Measurements from ENCODE around the gene SAE1.

Gene SAE1

DNA sequence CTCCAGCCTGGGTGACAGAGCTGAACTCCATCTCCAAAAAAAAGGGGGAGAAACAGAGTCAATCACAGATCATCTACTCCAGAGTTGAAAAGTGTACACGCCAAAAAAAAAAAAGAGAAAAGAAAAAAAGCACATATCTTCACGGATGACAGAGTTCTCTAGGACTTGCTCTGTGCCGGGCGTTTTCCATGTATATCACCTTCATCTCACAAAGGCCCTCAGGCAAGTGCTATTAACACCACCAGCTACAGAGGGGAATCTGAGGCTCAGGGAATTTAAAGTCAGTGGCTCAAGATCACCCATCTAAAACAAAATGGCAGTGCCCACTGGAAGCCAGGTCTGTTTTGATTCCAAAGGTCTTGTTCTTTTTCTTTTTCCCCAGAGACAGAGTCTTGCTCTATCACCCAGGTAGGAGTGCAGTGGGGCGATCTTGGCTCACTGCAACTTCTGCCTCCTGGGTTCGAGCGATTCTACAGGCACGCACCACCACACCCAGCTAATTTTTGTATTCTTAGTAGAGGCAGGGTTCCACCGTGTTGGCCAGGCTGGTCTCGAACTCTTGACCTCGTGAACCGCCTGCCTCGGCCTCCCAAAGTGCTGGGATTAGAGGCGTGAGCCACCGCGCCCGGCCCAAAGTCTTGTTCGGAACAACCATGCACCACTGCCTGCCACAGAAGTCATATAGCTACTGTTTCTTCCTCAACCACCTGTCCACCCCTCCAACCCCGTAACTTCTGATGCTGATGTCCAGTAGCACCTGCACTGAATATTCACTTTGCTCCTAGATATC, 42.2 kb downstream of the SAE1 start:
- DNase-seq, result no peak

DNA sequence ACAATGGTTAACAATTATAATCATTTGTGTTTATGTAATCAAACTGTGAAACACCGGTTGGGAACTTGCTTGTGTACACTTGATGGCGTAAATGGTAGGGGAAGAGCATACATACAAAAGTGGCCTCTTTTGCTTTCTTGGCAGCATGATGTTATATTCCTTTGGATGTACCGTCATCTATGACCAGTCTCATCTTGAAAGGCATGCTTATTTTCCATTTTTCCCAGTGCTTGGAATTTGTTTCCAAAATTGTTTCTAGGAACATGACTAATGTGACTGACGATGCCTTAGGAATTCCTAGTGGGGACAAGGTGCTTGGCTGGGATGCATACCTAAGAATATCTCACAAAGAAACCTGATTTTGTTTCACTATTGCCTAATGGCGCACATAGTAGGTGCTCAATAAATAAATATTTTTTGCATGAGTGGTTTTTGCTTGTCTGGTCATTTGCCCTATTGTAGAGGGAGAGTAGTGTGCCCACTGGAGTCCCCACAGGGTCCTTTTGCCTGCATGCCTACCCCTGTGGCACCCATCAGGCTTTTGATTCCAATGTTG, 45.5 kb downstream of the SAE1 start:
- DNase-seq, result no peak

DNA sequence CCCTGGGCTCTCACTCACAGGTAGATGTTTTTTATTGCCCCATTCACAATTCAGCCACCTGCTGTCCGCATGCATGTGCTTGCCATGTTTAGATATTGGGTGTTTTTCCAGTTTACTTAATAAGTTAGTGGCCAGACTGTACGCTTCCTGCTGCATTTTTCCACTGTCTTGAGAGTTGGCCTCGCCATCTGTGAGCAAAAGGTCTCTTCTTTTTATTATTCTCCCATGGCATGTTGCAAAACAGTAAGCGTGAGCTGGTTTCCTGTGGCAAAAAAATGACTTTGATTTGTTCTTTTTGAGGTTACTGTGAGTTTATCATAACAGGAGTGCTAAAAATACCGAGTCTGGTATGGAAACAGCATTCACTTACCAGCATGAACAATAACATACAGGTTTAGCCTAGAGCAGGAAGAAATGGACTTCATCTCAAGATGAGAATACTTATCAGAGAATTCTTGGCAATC, 46.0 kb downstream of the SAE1 start:
- DNase-seq, result no peak

DNA sequence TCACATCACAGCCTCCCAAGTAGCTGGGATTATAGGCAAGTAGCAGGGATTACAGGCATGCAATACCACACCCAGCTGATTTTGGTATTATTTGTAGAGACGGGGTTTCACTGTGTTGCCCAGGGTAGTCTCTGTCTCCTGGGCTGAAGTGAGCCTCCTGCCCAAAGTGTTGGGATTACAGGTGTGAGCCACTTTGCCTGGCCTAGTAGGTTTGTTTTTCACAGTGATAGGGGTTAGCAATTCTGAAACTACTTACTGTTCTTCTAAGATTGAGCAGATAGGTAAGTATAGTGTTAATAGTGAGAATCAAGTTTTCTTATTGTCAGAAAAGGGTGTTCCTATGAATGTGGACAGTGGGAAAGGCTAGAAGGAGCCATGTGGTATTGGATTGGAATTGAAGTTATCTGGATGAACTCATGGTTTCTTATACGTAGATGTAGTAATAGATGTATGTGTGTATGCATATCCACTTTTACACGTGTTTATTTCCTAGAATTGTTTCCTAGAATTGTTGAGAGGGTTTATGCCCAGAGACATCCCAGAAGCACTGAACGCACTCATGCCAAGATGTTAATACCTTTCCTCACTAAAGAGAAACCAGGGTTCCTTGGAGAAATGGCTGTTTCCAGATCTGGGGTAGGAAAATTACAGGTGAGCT, 49.1 kb downstream of the SAE1 start:
- no peak for DNase-seq

DNA sequence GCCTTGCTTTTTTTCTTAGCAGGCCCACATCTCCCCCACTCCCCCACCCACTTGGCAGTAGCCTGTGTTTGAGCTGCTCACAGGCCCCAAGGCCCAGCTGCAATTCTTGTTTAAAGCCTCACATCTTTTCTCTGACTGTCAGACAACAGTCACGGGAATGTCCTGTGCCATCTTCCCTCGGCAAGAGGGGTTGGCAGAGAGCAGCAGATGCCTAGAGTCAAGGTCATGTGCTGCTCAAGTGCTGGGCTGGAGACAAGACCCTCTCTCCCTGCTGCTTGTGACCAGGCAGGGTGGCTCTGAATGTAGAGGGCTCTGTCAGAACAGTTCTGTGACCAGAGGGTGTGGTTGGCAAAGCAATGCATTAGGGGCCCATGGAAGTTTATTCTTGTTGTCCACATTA, 53.0 kb downstream of the SAE1 start:
- DNase-seq, result no peak

DNA sequence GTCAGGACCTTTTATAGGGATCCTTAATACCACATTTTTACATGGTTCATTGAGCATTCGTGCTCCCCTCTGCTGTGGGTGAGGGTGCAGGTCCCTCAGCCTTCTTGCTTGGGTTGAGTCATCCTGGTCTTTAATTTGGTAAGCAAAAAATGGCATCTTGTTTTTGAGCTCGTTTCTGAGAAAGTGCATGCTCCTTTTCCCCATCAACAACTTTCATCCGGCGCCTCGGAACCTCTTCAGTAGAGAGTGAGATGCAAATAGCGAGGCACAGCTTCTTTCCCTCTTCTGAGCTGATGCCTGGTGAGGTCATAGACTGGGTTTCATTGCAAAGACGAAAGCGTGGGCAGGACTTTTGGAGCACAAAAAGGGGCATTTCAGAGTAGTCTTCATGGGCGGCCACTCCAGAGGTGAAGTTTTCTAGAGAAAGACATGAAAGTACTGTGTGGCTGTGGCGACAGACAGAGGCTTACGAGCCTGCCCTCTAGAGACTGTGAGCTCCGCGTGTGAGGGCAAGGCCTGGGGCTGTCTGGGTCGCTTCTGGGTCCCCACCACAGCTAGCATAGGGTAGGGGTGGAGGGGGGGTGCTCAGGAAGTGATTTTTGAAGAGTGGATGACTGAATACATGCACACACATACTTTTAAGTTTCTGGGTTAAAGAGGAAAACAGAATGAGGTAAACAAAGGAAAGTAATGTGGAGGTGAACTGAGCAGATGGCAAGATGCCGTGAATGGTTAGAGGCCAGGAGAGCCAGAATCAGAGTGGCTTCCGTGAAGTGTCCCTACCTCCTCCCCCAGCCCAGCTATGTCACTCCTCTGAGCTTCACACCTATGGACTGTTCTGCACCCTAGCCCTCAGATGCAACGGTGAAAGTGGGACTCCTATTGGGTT, 56.1 kb downstream of the SAE1 start:
- no peak for DNase-seq

DNA sequence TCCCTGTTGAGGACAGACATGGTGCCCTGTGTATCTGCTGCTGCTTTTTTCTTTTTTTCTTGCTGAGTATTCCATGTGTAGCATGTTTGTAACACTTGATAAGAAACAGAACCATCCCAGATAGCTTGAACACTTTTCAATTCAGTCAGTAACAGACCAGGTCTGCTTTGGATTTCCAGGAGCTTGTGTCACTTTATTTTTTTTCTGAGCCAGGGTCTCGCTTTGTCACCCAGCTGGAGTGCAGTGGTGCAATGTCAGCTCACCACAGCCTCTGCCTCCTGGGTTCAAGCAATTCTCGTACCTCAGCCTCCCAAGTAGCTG, 56.7 kb downstream of the SAE1 start:
- no peak for DNase-seq

DNA sequence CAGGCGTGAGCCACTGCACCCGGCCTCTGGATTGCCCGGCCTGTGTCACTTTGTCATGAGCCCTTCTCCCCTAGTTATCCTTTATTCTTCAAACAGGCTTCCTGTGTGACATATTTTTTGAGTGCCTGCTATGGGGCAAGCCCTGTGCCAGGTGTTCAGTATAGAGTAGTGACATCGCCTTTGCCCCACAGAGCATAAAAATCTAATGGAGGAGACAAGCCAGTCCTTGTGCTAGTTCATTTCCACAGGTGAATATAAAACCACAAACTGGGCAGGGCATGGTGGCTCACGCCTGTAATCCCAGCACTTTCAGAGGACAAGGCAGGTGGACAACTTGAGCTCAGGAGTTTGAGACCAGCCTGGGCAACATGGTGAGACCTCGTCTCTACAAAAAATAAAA, 57.2 kb downstream of the SAE1 start:
- DNase-seq, result no peak

DNA sequence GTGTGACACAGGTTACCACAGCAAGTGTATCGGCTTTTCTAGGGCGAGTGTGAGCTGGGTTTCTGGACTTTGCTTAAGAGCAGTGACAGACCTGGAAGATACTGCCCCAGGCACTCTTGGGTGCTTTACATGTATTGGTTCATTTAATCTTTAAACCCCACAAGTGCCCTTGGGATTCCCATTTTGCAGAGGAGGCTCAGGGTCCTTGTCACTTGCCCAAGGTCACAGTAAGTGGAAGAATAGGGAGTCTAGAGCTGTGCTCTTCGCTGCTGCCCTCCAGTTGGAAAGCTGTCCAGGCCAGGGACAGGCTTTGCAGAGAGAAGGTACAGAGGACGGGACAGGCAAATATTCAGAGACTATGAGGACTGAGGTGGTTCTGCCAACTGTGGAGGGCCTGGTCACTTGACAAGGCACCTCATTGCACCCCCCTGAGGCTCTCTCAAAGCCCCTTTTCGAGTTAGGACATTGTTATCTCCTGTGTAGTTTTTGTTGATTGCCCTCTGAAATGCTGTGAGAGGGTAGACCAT, 57.9 kb downstream of the SAE1 start:
- no peak for DNase-seq

DNA sequence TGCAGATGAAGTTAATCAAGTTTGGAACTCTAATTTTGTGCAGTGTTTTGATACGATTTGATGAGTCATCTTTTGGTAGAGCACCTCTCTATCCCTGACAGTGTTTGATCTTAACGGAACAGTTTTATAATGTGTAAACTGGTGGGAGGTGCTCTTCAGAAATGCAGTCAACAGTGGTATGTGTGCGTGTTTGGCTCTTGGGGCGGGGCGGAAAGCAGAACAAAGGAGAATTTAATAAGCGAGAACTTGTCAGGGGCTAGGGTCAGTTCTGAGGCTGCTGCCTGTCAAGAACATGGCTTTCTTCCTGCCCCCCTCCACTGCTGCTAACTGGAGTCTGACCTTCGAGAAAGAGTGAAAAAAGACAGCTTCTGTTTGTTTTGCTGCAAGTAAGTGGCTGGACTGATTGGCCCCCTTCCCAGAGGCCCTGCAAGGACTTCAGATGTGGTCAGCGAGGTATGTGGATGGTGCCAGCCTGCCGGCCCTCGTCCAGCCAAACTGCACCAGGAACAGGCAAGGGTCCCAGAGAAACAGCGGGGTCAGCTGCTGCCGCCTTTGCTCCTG, 59.6 kb downstream of the SAE1 start:
- peak; percentile 48 for DNase-seq

DNA sequence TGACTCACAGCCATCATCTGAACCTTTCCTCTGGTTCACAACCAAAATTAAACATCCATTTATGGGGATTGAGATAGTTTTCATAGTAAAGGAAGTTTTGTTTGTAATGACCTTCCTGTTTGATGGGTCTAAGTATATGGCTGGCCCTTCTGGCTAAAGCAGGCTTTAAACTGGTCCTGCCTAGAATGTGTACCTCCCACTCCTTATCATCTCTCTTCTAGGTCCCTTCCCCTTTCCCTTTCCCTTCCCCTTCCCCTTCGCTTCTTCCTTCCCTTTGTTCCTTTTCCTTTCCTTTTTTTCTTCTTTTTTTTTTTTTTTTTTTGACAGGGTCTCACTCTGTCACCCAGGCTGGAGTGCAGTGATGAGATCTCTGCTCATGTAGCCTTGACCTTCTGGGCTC, 64.8 kb downstream of the SAE1 start:
- no peak for DNase-seq

DNA sequence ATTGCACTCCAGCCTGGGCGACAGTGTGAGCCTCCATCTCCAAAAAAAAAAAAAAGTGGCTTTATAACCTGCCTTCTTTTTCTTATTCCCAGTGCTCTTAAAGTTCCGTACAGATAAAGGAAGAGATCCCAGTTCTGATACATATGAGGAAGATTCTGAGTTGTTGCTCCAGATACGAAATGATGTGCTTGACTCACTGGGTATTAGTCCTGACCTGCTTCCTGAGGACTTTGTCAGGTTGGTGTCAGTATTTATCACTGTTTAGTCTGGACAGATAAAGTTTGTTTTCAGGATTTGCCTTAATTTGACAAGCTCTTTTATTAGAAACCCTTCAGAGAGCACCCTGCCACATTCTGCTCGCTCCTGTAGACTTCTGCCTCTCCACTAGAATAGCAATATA, 66.5 kb downstream of the SAE1 start:
- no peak for DNase-seq

DNA sequence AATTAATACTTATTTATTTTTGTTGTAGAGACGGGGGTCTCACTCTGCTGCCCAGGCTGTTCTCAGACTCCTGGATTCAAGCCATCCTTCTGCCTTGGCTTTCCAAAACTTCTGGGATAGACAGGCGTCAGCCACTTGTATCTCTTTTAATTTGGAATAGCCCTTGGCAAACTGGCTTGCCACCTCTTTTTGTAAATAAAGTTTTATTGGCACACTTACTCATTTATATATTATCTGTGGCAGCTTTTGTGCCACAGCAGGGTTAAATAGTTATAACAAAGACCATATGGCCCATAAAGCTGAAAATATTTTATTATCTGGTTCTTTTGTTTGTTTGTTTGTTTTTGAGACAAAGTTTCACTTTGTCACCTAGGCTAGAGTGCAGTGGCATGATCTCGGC, 69.9 kb downstream of the SAE1 start:
- no peak for DNase-seq

DNA sequence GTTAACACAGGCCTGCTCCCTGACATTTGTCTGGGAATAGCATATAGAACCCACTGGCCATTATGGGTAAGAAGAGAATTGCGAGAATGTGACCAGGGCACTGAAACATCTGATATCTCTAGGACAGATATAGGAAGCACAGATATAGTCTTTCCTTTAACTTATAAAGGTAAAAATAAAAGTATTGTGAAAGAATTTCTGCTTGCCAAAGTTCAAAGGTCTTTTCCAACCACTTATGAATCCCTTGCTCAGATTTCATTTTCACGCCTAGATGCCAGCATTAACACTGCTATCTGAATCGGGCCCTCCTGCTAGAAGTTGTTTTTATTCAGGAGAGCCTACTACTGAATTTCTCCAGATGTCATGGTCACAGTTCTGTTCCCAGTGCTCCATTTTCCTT, 72.6 kb downstream of the SAE1 start:
- no peak for DNase-seq

DNA sequence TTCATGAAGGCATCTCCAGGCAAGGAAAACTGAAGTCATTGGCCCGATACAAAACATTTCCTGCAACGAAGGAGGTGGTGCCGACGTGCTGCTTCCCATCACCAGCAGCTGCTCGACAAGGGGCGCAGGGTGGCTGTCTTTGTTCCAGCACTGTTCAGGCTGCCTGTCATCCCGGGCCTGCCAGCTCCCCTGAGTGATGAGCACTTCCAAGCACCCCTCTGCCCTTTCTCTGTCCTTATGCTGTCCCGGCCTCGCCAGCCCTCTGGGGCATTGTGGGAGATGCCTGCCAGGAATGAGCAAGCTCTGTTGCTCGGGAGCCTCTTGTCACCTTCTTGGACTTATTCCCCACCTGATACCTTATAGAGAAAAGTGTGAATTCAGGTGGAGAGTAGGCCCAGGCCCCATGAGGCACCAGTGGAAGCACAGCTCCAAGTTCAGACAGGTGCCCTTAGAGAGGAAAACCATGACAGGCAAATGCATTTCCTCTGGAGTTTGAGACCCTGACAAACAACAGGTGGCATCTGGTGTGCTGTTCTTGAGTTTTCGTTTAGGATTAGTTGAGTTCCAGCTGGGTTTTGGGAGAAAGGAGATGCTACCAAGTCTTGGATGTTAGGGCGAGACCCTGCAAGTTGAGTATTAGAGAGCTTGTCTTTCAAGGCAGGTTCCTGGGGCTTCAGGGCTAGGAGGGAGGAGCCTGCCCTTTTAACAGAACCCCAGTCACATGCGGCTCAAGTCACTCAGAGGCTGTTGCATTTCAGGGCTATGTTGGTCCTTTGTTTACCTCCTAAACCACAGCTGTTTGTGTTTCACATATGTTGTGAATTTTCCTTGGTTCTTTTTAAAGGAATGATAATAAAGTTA, 78.9 kb downstream of the SAE1 start:
- DNase-seq, result no peak

DNA sequence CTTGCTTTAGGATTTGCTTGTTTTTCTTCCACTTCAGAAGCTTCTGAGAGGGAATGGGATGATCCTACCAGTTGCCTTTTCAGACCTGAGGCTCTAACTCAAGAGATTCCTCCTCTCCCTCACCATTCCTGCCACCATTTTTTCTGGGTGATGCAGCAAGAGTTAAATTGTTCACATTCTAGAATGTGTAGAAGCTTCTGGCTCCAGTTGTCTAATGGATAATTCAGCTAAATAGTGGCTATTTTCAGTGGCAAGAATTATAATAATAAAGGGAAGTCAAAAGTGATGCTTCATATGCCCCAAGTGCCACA, 79.5 kb downstream of the SAE1 start:
- DNase-seq, result no peak

DNA sequence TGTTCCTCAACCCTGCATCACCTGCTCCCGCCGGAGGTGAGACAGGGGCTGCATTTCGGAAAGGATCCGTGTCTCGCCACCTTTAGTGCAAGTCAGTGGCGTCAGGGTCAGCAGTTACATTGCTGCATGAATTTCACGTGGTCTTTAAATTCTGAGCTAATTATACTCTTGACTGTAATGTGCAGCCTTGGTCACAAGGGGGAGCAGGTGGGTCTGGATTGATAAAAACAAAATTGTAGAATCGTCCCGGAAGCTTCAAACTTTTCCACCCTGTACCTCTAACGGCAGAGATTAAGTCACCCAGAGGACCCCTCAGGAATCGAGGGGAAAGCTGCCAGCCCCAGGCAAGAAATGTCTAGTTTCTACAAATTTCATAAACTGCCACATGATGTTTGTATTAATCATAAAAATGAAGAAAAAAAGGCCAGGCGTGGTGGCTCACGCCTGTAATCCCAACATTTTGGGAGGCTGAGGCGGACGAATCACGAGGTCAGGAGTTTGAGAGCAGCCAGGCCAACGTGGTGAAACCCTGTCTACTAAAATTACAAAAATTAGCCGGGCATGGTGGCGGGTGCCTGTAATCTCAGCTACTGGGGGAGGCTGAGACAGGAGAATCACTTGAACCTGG, 80.2 kb downstream of the SAE1 start:
- DNase-seq, result peak; percentile 51

DNA sequence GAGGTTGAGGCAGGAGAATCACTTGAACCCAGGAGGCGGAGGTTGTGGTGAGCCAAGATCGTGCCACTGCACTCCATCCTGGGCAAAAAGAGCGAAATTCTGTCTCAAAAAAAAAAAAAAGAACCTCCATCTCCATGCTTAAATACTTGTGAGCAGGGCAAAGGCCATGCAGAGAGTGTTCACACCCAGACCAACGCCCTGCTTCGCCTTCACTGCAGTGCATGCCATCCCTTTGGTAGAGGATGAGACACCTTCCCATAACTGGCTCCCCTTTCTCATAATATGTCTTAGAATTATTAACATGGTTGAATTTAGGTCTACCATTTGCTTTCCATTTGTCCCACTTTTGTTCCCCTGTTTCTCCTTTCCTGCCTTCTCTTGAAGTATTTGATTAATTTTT, 84.9 kb downstream of the SAE1 start:
- no peak for DNase-seq

DNA sequence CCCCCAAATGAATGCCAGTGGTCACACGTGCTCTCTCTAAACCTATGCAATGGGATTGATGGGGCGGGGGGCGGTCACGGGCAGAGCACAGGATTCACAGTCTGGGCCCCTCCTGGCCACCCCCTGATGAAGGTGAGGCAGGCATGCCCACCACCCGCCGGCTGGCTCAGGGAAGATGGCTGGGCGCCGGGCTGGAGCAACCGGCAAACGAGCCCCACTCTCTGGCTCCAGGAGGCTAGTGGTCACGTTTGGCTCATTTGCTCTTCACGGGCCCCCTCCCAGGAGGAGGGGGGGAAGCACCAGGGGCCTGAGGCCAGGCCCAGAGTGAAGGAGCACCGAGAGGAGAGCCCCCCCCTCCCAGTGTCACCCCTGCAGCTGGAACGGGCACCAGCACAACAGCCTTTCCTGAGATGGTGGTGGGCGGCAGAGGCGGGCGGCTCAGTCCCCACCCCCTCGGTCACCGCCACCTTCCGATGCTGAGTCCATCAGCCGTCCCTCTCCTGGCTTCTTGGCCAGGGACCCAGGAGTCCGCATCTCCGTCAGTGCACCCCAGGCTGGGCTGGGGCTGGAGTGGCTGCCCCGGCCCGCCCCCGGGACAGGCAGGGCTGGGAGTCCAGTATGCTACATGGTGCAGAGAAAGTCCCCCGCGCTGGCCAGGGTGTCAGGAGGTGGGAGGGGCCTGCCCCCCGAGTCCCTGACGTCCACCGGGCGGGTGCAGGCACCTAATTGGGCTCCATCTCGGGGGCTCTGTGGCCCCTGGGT, 90.6 kb downstream of the SAE1 start:
- DNase-seq, result no peak

DNA sequence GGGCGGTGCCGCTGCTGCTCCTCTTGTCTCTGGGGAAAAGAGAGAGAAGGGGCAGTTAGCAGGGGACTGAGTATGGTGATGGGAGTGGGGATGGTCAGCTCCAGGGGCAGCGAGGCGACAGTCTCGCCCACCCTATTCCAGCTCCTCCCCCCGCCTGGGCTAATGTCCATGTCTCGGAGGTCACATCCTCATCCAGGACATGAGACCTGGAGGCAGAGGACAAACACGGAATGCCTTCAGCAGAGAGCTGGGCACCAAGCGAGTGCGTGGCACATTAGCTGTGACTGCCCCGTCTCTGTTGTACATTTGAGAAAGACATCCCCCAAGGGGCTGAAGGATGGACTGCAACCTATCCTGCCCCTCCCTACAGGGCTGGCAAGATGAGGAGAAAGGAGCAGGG, 91.3 kb downstream of the SAE1 start:
- no peak for DNase-seq
